Effector memory CD8-positive, alpha-beta T cell (primary cell): Measurements from ENCODE around the gene ZDHHC14.

Experiments used
- ATAC-seq: fragments of 150-1000 bp; cut with Tn5 transposase; replicated peaks from 2 replicates; pipeline ENCODE4 v1.10.0; 2021; ENCODE audit warnings: mild to moderate bottlenecking, moderate library complexity
- DNase-seq, 3 experiments: peaks; one replicate each; pipeline ENCODE4 v3.0.0; 2021
- H3K27ac Mint-ChIP-seq, 2 donors: one replicate each; pipeline ENCODE4 v1.8.0; 2022; ENCODE audit warnings: mild to moderate bottlenecking in 2 of 2, mixed read lengths in 2 of 2, moderate library complexity in 2 of 2
- H3K27me3 Mint-ChIP-seq, 2 donors: one replicate each; pipeline ENCODE4 v1.8.0; 2022; ENCODE audit warnings: mixed read lengths in 2 of 2
- H3K36me3 Mint-ChIP-seq: one replicate; pipeline ENCODE4 v1.8.0; 2022; ENCODE audit warnings: mild to moderate bottlenecking, moderate library complexity, mixed read lengths; ENCODE audit not compliant: insufficient read depth
- H3K4me1 Mint-ChIP-seq, 2 donors: one replicate each; pipeline ENCODE4 v1.8.0; 2022; ENCODE audit warnings: low read depth in 2 of 2, mixed read lengths in 2 of 2
- H3K4me3 Mint-ChIP-seq, 2 donors: one replicate each; pipeline ENCODE4 v1.8.0; 2022; ENCODE audit warnings: mild to moderate bottlenecking in 2 of 2, mixed read lengths in 2 of 2, moderate library complexity in 2 of 2
- H3K9me3 Mint-ChIP-seq, 2 donors: one replicate each; pipeline ENCODE4 v1.8.0; 2022; ENCODE audit warnings: mixed read lengths in 2 of 2

Gene ZDHHC14

DNA sequence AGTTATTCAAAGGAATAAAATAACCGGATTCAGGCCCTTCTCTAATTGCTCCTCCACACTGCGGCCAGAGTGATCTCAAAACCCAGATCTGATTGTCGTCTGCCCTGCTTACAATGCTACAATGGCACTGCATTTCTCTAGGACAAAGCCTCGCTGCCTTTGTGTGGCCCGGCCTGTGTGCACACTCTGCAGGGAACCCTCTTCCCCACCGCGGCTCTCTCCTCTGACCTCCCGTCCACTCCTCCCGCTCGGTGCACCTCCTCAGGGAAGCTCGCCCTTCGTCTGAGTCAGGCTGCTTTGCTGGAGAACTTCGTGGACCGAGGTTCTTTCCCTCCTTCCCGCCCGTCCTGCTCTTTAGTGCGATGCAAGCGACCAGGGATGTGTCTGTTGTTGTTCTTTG, 340.4 kb downstream of the ZDHHC14 start:
- Mint-ChIP-seq H3K4me3 (no peak overlapping the region), H3K27me3 (peaks cover 57 to 79% of the 10 kb centered on the region in 2 donors), H3K27ac (no peak overlapping the region)

DNA sequence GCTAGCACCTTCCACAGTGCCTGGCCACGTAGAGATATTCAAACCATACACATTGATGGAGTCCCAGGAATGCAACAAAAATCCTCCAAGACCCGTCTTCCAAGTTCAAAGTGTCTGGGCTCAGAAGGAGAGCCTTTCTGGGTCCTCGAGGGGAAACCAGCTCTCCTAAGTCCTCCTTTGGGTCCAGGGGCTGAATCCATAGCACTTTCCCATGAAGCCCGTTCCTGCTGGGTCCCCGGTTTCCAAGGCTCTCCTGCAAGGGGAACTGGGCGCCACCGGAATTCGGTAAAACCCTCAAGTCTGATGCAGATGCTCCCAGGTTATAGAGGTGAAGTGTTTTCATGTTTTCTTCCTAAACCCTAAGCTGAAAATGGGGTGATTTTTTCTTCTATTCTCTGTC, 340.8 kb downstream of the ZDHHC14 start:
- Mint-ChIP-seq H3K9me3 (peaks cover 0 to 2% of the 10 kb centered on the region in 2 donors), H3K4me3 (no peak overlapping the region), H3K27ac (no peak overlapping the region), H3K36me3 (no peaks in the 10 kb centered on the region), H3K4me1 (no peaks in the 10 kb centered on the region), H3K27me3 (peaks cover 54 to 75% of the 10 kb centered on the region in 2 donors)
- ATAC-seq (no peak), DNase-seq (no peak)

More for the DNA sequence above, 340.4 kb downstream of the ZDHHC14 start:
- no peak for ATAC-seq
- no peaks in the 10 kb centered on the region for H3K36me3 Mint-ChIP-seq
- no peaks in the 10 kb centered on the region for H3K4me1 Mint-ChIP-seq
- DNase-seq = no peak
- peaks cover 0 to 2% of the 10 kb centered on the region in 2 donors for H3K9me3 Mint-ChIP-seq

DNA sequence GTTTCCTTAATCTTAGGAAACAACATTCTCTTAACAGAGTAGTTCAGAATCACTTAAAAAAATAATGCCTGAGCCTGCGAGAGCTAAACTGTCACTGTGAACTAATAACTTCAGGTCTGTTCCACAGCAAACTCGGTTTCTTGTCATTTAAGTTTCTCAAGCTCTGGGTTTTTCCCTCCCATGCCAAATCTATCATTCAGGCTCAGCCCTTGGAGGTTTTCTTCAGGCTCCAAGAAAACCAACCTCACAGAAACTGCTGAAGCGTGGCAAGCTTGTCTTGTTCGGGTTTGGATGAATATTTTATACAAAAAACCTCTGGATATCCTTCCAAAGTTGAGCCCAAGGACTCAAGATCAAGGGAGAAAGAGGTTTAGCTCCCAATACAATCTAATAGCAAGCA, 342.4 kb downstream of the ZDHHC14 start:
- Mint-ChIP-seq H3K27me3 (peaks cover 48 to 69% of the 10 kb centered on the region in 2 donors), H3K4me3 (no peak overlapping the region), H3K4me1 (no peaks in the 10 kb centered on the region), H3K9me3 (peaks cover 0 to 2% of the 10 kb centered on the region in 2 donors), H3K27ac (no peak overlapping the region), H3K36me3 (no peaks in the 10 kb centered on the region)
- no peak for ATAC-seq
- DNase-seq = no peak

DNA sequence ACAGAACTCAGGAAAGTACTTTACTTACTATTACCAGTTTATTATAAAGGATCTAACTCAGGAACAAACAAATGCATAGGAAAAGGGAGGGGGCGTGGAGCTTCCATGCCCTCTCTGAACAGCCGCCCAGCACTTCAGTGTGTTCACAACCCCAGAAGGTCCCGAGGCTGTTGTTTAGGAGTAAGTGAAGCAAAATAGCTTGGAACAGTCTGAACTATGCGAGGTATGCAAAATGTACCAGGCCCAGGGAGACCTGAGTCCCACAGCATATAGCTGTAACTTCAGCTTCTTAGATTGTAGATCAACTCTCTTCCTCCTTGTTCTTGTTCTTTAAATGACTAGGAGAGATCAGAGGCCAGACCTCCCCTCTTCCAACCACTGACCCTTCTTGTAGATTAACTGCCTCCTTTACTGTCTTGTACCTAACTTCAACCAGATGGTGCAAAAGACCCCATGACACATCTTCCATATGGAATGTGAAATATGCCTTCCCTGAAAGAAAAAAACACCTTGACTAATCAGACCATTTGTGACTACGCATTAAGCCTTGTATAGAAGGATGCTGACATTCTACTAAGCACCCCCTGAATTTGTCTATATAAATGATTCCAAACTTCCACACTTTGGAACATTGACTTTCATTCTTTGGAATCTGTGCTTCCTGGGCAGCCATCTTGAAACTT, 343.3 kb downstream of the ZDHHC14 start:
- DNase-seq (no peak), ATAC-seq (no peak)
- Mint-ChIP-seq H3K9me3 (peaks cover 0 to 2% of the 10 kb centered on the region in 2 donors), H3K27me3 (peaks cover 45 to 60% of the 10 kb centered on the region in 2 donors), H3K4me1 (no peaks in the 10 kb centered on the region), H3K36me3 (no peaks in the 10 kb centered on the region), H3K4me3 (no peak overlapping the region), H3K27ac (no peak overlapping the region)

DNA sequence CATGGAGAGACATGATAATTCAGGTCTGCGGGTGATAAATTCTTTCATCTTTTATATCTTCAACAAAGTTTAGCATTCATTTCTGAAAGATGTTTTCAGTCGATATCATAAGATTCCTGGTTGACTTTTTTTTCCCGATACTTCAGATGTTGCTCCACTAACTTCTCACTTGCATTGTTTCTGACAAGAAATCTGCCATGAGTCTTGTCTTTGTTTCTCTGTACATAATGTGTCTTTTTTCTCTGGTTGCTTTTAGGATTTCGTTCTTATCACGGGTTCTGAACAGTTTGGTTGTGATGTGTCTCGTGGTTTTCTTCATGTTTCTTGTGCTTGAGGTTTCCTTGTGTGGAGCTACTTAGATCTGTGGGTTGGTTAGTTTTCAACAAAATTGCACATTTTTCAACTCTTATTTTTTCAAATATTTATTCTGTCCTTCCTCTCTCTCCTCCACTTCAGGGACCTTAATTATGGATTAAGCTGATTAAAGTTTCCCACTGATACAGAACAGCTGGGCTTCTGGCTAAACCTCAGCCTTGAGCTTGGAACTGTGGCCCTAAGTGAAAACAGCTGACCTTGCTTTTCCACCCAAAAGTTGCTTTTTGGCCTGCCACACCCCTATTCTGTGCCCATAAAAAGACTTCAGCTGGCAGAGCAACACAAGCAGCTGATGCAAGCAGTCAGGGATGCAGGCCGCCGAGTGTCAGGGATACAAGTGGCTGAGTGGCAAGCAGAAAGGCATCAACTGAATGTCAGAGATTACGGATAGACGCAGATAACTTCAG, 344.2 kb downstream of the ZDHHC14 start:
- H3K4me3 Mint-ChIP-seq = no peak overlapping the region
- DNase-seq (no peak), ATAC-seq (no peak)
- H3K27me3 Mint-ChIP-seq = peaks cover 40 to 52% of the 10 kb centered on the region in 2 donors
- no peaks in the 10 kb centered on the region for H3K4me1 Mint-ChIP-seq
- no peaks in the 10 kb centered on the region for H3K36me3 Mint-ChIP-seq
- H3K27ac Mint-ChIP-seq = no peak overlapping the region
- peaks cover 0 to 2% of the 10 kb centered on the region in 2 donors for H3K9me3 Mint-ChIP-seq

DNA sequence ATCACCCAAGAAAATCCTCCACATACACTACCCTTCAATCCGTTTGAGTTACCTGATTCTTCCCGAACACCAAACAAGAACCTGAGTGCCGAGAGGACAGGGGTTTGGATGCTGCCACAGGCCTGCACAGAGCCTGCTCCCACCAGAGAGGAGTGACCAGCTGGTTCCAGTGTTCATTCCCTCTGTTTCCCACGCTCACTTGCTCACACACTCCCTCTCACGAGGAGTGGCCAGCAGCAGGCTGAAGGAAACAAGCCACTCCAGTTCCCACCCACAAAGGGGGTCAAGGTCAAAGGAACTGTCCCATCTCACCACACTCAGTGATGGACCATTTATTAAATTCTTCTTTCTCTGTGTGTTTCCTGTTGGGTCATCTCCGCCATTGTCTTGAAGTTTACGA, 344.8 kb downstream of the ZDHHC14 start:
- ATAC-seq (no peak), DNase-seq (no peak)
- Mint-ChIP-seq H3K27me3 (peaks cover 36 to 46% of the 10 kb centered on the region in 2 donors), H3K9me3 (peaks cover 0 to 2% of the 10 kb centered on the region in 2 donors), H3K36me3 (no peaks in the 10 kb centered on the region), H3K27ac (no peak overlapping the region), H3K4me1 (no peaks in the 10 kb centered on the region), H3K4me3 (no peak overlapping the region)

DNA sequence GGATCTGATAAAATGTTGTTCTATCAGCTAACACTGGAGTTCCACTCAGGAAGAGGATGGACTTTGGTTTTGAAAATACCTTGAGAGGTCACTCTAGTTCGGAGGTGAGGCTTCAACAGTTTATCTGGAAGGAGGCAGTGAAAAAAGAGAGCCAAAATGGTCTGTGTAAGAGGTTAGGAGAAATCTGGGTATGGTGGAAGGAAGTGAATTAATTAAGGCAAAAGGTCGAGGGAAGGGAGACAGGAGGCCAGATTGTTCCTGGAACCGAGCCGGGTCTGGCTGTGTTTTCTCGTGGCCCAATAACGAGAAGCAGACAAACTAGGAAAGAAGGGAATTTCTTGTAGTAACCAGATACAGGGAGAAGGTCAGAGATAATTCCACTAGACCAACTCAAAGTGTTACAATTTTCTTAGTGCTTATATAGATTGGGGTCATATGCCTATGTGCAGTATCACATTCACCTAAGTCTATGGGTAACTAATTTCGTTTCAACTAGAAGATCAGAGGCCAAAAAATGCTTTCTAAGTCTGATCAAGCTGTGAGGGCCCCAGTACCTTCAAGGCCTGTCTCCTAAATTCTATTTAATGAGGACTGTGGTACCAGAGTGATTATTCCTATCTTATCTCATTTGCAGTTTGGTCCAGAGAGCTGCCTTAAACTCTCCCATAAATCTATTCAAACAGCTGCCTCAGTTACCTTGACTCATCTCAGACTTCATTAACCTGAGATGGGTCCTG, 346.1 kb downstream of the ZDHHC14 start:
- Mint-ChIP-seq H3K36me3 (no peaks in the 10 kb centered on the region), H3K4me1 (no peaks in the 10 kb centered on the region), H3K9me3 (peaks cover 0 to 2% of the 10 kb centered on the region in 2 donors), H3K4me3 (no peak overlapping the region), H3K27ac (no peak overlapping the region), H3K27me3 (peaks cover 35 to 44% of the 10 kb centered on the region in 2 donors)
- ATAC-seq (no peak), DNase-seq (no peak)
